ENCODE data around the gene LPCAT1. TPM values are rescaled to one million over a fixed set of nuclear protein-coding genes. Genes with fewer than 3 reads are reported as not detected.

LPCAT1 gene
- total and polyA plus RNA-seq, 2 donors (not counting 3 experiments of a cell fraction or from before 2014, with no cell fraction given) = 28.9 to 57.2 TPM

DNA sequence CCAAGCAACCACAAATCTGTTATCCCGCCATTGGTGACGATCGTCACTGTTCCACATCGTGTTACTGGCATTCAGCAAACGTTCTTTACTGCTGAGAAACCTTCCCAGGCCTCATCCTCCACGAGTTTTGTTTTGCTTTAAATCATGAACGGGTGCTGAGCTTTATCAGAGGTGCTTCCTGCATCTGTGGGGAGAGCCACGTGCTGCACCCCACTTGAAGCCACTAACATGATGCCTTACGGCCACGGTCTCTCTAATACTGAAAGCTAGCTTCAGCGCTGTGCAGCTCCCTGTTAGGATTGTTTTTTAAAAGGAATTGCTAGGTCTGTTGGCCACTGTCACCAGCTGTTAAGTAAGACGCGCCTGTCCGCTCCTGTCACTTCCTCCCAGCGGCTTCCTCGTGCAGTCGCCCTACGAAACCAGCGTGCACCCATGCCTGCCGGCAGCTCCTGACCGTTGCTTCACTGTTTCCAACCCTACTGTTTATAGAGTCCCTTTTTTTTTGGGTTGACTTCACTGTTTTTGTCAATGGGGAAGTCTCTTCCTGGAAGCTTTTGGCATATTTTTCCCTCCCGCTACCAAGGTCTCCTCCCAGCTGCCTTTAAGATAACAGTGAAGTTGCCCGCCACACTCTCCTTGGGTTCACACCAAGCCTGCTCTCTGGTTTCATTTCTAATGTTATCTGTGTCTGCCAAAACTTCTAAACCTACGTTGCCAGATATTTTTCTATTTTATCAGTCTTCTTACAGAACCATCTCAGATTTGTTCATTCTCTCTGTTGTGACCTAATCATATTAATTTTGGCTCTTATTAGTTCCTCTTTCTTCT lies 20.3 kb downstream of the LPCAT1 start:
- dilution Hi-C loops (cut with MboI; ENCODE audit: extremely low pct_ligation_motif_present, low sequenced_read_pairs) = no loop called here
- ChIA-PET POLR2A (no interaction called here), CTCF (interaction anchor here (1.1 to 2.2 kb wide), 5 partner anchors 15 to 141 kb away, joined by 3 to 7 read pairs (median 3); no protein-coding TSS in a partner anchor)
- peak; percentile 54 for FAIRE-seq
- Histone ChIP-seq H3K9me3 (replicated peaks; ENCODE audit: control insufficient read depth, insufficient read depth, low read length) (no peaks in the 10 kb centered on the region), H3K4me3 (replicated peaks in 1 of 3; ENCODE audit: insufficient read depth in 1 of 3, low read depth in 1 of 3, low read length in 3 of 3) (no peak overlapping the region), H3K36me3 (ENCODE audit: control insufficient read depth in 2 of 2, extremely low read depth in 1 of 2, insufficient read depth in 2 of 2, low read length in 2 of 2) (peaks cover 0 to 8% of the 10 kb centered on the region in 2 experiments), H3K9me1 (replicated peaks; ENCODE audit: control insufficient read depth, extremely low read depth, insufficient read depth, low read length) (no peaks in the 10 kb centered on the region), H3K27me3 (ENCODE audit: control insufficient read depth in 2 of 2, insufficient read depth in 2 of 2, low read length in 2 of 2) (no peaks in the 10 kb centered on the region), H3K4me2 (ENCODE audit: insufficient read depth, low read length) (no peak overlapping the region), H3K27ac (ENCODE audit: insufficient read depth, low read depth, low read length) (no peak overlapping the region), H2AFZ (ENCODE audit: low read depth, low read length) (no peak overlapping the region), H3K79me2 (ENCODE audit: control insufficient read depth, insufficient read depth, low read length) (peaks cover 84% of the 10 kb centered on the region), H4K20me1 (replicated peaks; ENCODE audit: control insufficient read depth, extremely low read depth, insufficient read depth, low read length) (peaks cover 2% of the 10 kb centered on the region), H3K4me1 (ENCODE audit: control insufficient read depth, extremely low read depth, insufficient read depth, low read length) (no peaks in the 10 kb centered on the region), H3K9ac (replicated peaks; ENCODE audit: extremely low read depth, insufficient read depth, low read length) (no peak overlapping the region)
- no TSS peak for BruUV-seq (replicated peaks)
- intact Hi-C loops (cut with micrococcal nuclease) = no loop called here
- TF ChIP-seq JUN (IDR thresholded peaks at IDR 0.05; ENCODE audit: borderline replicate concordance, insufficient read depth, insufficient read length, low read depth) = no peak
- TF ChIP-seq MYC (IDR thresholded peaks at IDR 0.05; ENCODE audit: low read depth, low read length) = no peak
- TF ChIP-seq POLR2AphosphoS5 (IDR thresholded peaks at IDR 0.05; ENCODE audit: insufficient read depth, low read depth, low read length) = no peak
- TF ChIP-seq, protein P1, sequence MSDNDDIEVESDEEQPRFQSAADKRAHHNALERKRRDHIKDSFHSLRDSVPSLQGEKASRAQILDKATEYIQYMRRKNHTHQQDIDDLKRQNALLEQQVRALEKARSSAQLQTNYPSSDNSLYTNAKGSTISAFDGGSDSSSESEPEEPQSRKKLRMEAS (IDR thresholded peaks at IDR 0.05; ENCODE audit: insufficient read depth, insufficient read length) = no peak
- TF ChIP-seq POLR2A (IDR thresholded peaks at IDR 0.05; ENCODE audit: low read depth, low read length) = no peak
- no peak for TF ChIP-seq FOS (IDR thresholded peaks at IDR 0.05; ENCODE audit: borderline replicate concordance, insufficient read depth, low read length)
- DNase-seq (ENCODE audit: low read depth, low spot score) = peak; percentile 24

DNA sequence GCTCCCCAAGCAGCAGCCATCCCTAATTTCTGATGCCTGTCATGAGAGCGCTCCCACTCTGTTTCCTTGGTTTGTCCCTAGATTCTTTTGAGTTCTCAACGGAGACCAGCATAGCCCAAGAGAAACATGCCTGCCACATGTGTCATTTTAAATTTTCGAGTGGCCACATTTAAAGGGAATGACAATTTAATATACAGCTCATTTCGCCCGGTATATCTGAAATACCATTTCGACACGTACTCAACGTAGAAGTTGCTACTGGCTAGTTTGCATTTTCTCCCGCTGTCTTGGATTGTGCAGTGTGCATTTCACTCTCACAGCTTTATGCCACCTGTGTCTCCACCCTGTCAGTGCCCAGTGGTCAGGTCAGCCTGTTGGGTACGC lies 21.0 kb downstream of the LPCAT1 start:
- Histone ChIP-seq H3K4me2 (ENCODE audit: insufficient read depth, low read length) (no peak overlapping the region), H3K4me1 (ENCODE audit: control insufficient read depth, extremely low read depth, insufficient read depth, low read length) (no peaks in the 10 kb centered on the region), H3K79me2 (ENCODE audit: control insufficient read depth, insufficient read depth, low read length) (peaks cover 79% of the 10 kb centered on the region), H3K36me3 (ENCODE audit: control insufficient read depth in 2 of 2, extremely low read depth in 1 of 2, insufficient read depth in 2 of 2, low read length in 2 of 2) (peaks cover 0 to 8% of the 10 kb centered on the region in 2 experiments), H4K20me1 (replicated peaks; ENCODE audit: control insufficient read depth, extremely low read depth, insufficient read depth, low read length) (peaks cover 2% of the 10 kb centered on the region), H3K9me3 (replicated peaks; ENCODE audit: control insufficient read depth, insufficient read depth, low read length) (no peaks in the 10 kb centered on the region), H3K4me3 (replicated peaks in 1 of 3; ENCODE audit: insufficient read depth in 1 of 3, low read depth in 1 of 3, low read length in 3 of 3) (no peak overlapping the region), H3K9me1 (replicated peaks; ENCODE audit: control insufficient read depth, extremely low read depth, insufficient read depth, low read length) (no peaks in the 10 kb centered on the region), H3K27me3 (ENCODE audit: control insufficient read depth in 2 of 2, insufficient read depth in 2 of 2, low read length in 2 of 2) (no peaks in the 10 kb centered on the region), H2AFZ (ENCODE audit: low read depth, low read length) (no peak overlapping the region), H3K27ac (ENCODE audit: insufficient read depth, low read depth, low read length) (no peak overlapping the region), H3K9ac (replicated peaks; ENCODE audit: extremely low read depth, insufficient read depth, low read length) (no peak overlapping the region)
- no TSS peak for BruUV-seq (replicated peaks)
- POLR2A ChIA-PET = no interaction called here
- intact Hi-C loops (cut with micrococcal nuclease) (no loop called here), dilution Hi-C loops (cut with MboI; ENCODE audit: extremely low pct_ligation_motif_present, low sequenced_read_pairs) (no loop called here)
- CTCF ChIA-PET = interaction anchor here (1.1 to 2.2 kb wide), 4 partner anchors 20 to 142 kb away, joined by 3 to 7 read pairs (median 3); no protein-coding TSS in a partner anchor
- DNase-seq (ENCODE audit: low read depth, low spot score) (no peak), FAIRE-seq (no peak)
- TF ChIP-seq, protein P1 (IDR thresholded peaks at IDR 0.05; ENCODE audit: insufficient read depth, insufficient read length) = no peak
- TF ChIP-seq POLR2A (IDR thresholded peaks at IDR 0.05; ENCODE audit: low read depth, low read length) = no peak
- no peak for TF ChIP-seq POLR2AphosphoS5 (IDR thresholded peaks at IDR 0.05; ENCODE audit: insufficient read depth, low read depth, low read length)
- no peak for TF ChIP-seq JUN (IDR thresholded peaks at IDR 0.05; ENCODE audit: borderline replicate concordance, insufficient read depth, insufficient read length, low read depth)
- TF ChIP-seq EZH2 (IDR thresholded peaks at IDR 0.05; ENCODE audit: borderline replicate concordance, low read depth, low read length, severe bottlenecking) = no peak
- TF ChIP-seq FOS (IDR thresholded peaks at IDR 0.05; ENCODE audit: borderline replicate concordance, insufficient read depth, low read length) = no peak
- TF ChIP-seq MYC (IDR thresholded peaks at IDR 0.05; ENCODE audit: low read depth, low read length) = no peak
- TF ChIP-seq GATA2 (IDR thresholded peaks at IDR 0.05; ENCODE audit: insufficient read depth, insufficient read length, low read depth, low read length) = no peak
- TF ChIP-seq, protein P2, sequence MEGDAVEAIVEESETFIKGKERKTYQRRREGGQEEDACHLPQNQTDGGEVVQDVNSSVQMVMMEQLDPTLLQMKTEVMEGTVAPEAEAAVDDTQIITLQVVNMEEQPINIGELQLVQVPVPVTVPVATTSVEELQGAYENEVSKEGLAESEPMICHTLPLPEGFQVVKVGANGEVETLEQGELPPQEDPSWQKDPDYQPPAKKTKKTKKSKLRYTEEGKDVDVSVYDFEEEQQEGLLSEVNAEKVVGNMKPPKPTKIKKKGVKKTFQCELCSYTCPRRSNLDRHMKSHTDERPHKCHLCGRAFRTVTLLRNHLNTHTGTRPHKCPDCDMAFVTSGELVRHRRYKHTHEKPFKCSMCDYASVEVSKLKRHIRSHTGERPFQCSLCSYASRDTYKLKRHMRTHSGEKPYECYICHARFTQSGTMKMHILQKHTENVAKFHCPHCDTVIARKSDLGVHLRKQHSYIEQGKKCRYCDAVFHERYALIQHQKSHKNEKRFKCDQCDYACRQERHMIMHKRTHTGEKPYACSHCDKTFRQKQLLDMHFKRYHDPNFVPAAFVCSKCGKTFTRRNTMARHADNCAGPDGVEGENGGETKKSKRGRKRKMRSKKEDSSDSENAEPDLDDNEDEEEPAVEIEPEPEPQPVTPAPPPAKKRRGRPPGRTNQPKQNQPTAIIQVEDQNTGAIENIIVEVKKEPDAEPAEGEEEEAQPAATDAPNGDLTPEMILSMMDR (IDR thresholded peaks at IDR 0.05; ENCODE audit: extremely low read depth in 1 of 2, insufficient read depth in 1 of 2, low read depth in 1 of 2, low read length in 2 of 2) = no peak
